ENCODE results near the gene TRNAU1AP. TPM values are rescaled to one million over a fixed set of nuclear protein-coding genes. Genes with fewer than 3 reads are reported as not detected.
"Not testable (repeated sequence)": the region's sequence is repeated elsewhere in the genome, so short reads cannot be mapped to it uniquely, and the experiment has no call there.

TRNAU1AP gene
- total RNA-seq, 4 donors from 2014 or later: 12.3 to 48.7 (median 25.4) TPM

DNA sequence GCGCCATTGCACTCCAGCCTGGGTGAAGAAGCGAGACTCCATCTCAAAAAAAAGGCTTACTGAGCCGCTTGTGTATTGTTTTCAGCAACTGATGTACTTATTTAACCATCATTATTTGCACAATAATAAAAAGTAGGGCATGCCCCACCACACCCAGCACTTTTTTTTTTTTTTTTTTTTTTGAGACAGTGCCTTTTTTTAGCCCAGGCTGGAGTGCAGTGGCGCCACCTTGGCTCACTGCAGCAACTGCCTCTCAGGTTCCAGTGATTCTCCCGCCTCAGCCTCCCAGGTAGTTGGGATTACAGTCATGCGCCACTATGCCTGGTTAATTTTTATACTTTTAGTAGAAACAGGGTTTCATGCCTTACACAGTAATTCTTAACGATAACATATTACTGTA lies 12.2 kb upstream of the TRNAU1AP start:
- TF ChIP-seq CTCF (IDR thresholded peaks at IDR 0.05) (peak in 3 of 6 experiments; percentile 6 to 13 (median 8)), POLR2A (IDR thresholded peaks at IDR 0.05) (no peak)
- Histone ChIP-seq H3K4me1 (peaks cover 0 to 7% (median 0%) of the 10 kb centered on the region in 4 donors), H3K36me3 (peaks cover 0 to 16% (median 0%) of the 10 kb centered on the region in 3 donors), H3K9me3 (no peaks in the 10 kb centered on the region), H3K27me3 (no peaks in the 10 kb centered on the region), H3K27ac (no peak overlapping the region), H3K4me3 (no peak overlapping the region)
- DNase-seq: no peak

DNA sequence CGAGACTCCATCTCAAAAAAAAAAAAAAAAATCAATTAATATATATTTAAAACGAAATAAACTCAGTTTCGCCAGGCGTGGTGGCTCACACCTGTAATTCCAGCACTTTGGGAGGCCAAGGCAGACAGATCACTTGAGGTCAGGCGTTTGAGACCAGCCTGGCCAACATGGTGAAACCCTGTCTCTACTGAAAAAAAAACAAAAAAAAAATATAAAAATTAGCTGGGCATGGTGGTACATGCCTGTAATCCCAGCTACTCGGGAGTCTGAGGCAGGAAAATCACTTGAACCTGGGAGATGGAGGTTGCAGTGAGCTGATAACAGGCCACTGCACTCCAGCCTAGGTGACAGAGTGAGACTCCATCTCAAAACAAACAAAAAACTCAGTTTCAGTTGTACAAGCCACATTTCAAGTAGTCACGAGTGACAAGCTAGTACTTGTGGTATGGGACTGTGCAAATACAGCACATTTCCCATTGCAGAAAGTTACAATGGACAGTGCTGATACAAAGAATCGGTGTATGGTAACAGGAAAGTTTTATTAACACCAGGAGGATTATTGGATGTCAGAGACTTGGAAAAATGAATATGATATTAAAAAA lies 11.4 kb upstream of the TRNAU1AP start:
- H3K9me3 ChIP-seq, H3K36me3 ChIP-seq, H3K27me3 ChIP-seq, H3K27ac ChIP-seq, DNase-seq, H3K4me3 ChIP-seq, H3K4me1 ChIP-seq: not testable (repeated sequence)

GRCh38 chr1:28545246-28545628 lies 7.6 kb upstream of the TRNAU1AP start:
- Histone ChIP-seq H3K9me3 (no peaks in the 10 kb centered on the region), H3K27ac (no peak overlapping the region)
- TF ChIP-seq POLR2A (IDR thresholded peaks at IDR 0.05) (no peak), CTCF (IDR thresholded peaks at IDR 0.05) (no peak)

GRCh38 chr1:28548318-28548717 lies 4.6 kb upstream of the TRNAU1AP start:
- Histone ChIP-seq H3K27me3 (no peaks in the 10 kb centered on the region), H3K4me1 (peaks cover 0 to 9% (median 0%) of the 10 kb centered on the region in 4 donors), H3K27ac (no peak overlapping the region), H3K36me3 (no peaks in the 10 kb centered on the region), H3K9me3 (no peaks in the 10 kb centered on the region), H3K4me3 (no peak overlapping the region)
- no peak for DNase-seq
- TF ChIP-seq CTCF (IDR thresholded peaks at IDR 0.05): no peak
- TF ChIP-seq POLR2A (IDR thresholded peaks at IDR 0.05): no peak

More at GRCh38 chr1:28545246-28545628, 7.6 kb upstream of the TRNAU1AP start:
- Histone ChIP-seq H3K4me3 (no peak overlapping the region), H3K36me3 (no peaks in the 10 kb centered on the region), H3K27me3 (no peaks in the 10 kb centered on the region), H3K4me1 (no peaks in the 10 kb centered on the region)
- DNase-seq: no peak

DNA sequence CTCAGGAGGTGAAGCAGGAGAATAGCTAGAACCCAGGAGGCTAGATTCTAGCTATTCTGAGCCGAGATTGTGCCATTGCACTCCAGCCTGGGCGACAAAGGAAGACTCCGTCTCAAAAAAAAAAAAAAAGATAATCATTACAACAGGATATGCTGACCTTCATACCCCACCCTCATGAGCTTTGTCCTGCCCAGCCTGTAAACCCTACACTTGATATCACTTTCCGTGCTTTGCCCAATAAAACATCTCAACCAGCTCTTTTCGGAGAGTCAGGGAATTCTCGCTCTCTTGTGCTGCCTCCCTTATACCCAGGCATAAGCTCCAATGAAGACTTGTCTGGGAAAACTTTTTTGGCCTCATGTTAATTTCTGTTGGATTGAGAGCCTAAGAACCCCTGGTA lies 1.5 kb upstream of the TRNAU1AP start:
- Histone ChIP-seq H3K27ac (no peak overlapping the region), H3K4me1 (peaks cover 0 to 9% (median 2%) of the 10 kb centered on the region in 4 donors), H3K9me3 (no peaks in the 10 kb centered on the region), H3K27me3 (no peaks in the 10 kb centered on the region), H3K36me3 (peaks cover 0 to 13% (median 0%) of the 10 kb centered on the region in 3 donors), H3K4me3 (no peak overlapping the region)
- TF ChIP-seq POLR2A (IDR thresholded peaks at IDR 0.05): no peak
- TF ChIP-seq CTCF (IDR thresholded peaks at IDR 0.05): no peak
- DNase-seq: no peak

DNA sequence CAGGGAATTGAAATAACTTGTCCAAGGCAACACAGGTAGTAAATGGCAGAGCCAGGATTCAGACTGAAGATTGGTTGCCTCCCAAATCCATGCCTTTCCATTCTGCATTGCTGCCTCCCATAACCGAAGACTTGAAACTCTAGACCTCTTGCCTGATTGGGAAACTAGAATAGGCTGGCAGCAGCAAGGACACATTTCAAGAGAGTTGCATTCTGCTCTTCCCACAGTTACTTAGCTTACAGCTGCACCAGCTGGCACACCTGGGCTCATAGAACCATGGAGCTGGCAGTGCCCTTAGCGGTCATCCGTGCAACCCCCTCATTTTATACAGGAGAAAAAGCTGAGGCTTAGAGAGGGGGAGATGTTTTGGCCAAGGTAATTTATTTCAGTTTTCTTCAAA lies 8.0 kb downstream of the TRNAU1AP start:
- TF ChIP-seq POLR2A (IDR thresholded peaks at IDR 0.05): no peak
- TF ChIP-seq CTCF (IDR thresholded peaks at IDR 0.05): no peak
- no peaks in the 10 kb centered on the region for H3K4me1 ChIP-seq
- no peak overlapping the region for H3K27ac ChIP-seq
- no peak overlapping the region for H3K4me3 ChIP-seq
- no peaks in the 10 kb centered on the region for H3K9me3 ChIP-seq
- peaks cover 0 to 95% (median 3%) of the 10 kb centered on the region in 3 donors for H3K36me3 ChIP-seq
- no peaks in the 10 kb centered on the region for H3K27me3 ChIP-seq
- DNase-seq: no peak

Measured in Peyer's patch (tissue), 4 donors.